ENCODE measurements around the gene MYBPC3. TPM values are rescaled to one million over a fixed set of nuclear protein-coding genes. Genes with fewer than 3 reads are reported as not detected.
A peak's percentile ranks its signal among the peaks of the same experiment; 100 is the strongest.

Gene MYBPC3
- total RNA-seq, 1 donor from 2014 or later: 2,397 TPM

GRCh38 chr11:47308050-47308823 is 44.3 kb downstream of the MYBPC3 start:
- DNase-seq (ENCODE audit: missing footprints) (no peak), ATAC-seq (no peak)
- intact Hi-C loops (cut with DNase I): loop anchor here (5.0 kb wide), 1 partner anchor 36 kb away; the partner anchor contains the start of gene MADD

- intact Hi-C loops (cut with DNase I): loop anchor here (5.0 kb wide), 1 partner anchor 34 kb away; the partner anchor contains the start of gene MADD
- no peak for ATAC-seq
- DNase-seq (ENCODE audit: missing footprints): no peak
Observed at GRCh38 chr11:47306484-47306844, 46.0 kb downstream of the MYBPC3 start.

GRCh38 chr11:47305734-47306483 is 46.6 kb downstream of the MYBPC3 start:
- peak; percentile 98 for ATAC-seq
- no peak for DNase-seq (ENCODE audit: missing footprints)
- intact Hi-C loops (cut with DNase I): loop anchor here (5.0 kb wide), 1 partner anchor 34 kb away; the partner anchor contains the start of gene MADD

GRCh38 chr11:47302853-47303252 is 49.6 kb downstream of the MYBPC3 start:
- DNase-seq (ENCODE audit: missing footprints) (no peak), ATAC-seq (no peak)
- intact Hi-C loops (cut with DNase I): no loop called here

GRCh38 chr11:47299078-47299477 is 53.4 kb downstream of the MYBPC3 start:
- DNase-seq (ENCODE audit: missing footprints) (no peak), ATAC-seq (no peak)
- intact Hi-C loops (cut with DNase I): no loop called here

- intact Hi-C loops (cut with DNase I): no loop called here
- no peak for DNase-seq (ENCODE audit: missing footprints)
- no peak for ATAC-seq
Observed at GRCh38 chr11:47296045-47296444, 56.5 kb downstream of the MYBPC3 start.

GRCh38 chr11:47295385-47295784 is 57.1 kb downstream of the MYBPC3 start:
- intact Hi-C loops (cut with DNase I): no loop called here
- ATAC-seq: no peak
- no peak for DNase-seq (ENCODE audit: missing footprints)

- DNase-seq (ENCODE audit: missing footprints): no peak
- intact Hi-C loops (cut with DNase I): no loop called here
- ATAC-seq: no peak
Observed at GRCh38 chr11:47289856-47290255, 62.6 kb downstream of the MYBPC3 start.

- no peak for DNase-seq (ENCODE audit: missing footprints)
- ATAC-seq: peak; percentile 82
Observed at GRCh38 chr11:47288066-47288465, 64.4 kb downstream of the MYBPC3 start.

GRCh38 chr11:47285969-47286770 is 66.3 kb downstream of the MYBPC3 start:
- peak; percentile 32 for ATAC-seq
- intact Hi-C loops (cut with DNase I): no loop called here
- DNase-seq (ENCODE audit: missing footprints): no peak

More at GRCh38 chr11:47288066-47288465, 64.4 kb downstream of the MYBPC3 start:
- intact Hi-C loops (cut with DNase I): no loop called here

GRCh38 chr11:47284151-47284550 is 68.4 kb downstream of the MYBPC3 start:
- intact Hi-C loops (cut with DNase I): no loop called here
- DNase-seq (ENCODE audit: missing footprints) (no peak), ATAC-seq (no peak)

GRCh38 chr11:47282462-47282861 is 70.0 kb downstream of the MYBPC3 start:
- no peak for ATAC-seq
- intact Hi-C loops (cut with DNase I): no loop called here
- DNase-seq (ENCODE audit: missing footprints): no peak

Small RNA genes lying within 50 kb of the gene (microRNA-seq; reads per million reads assigned to microRNA genes)
- gene MIR4487: not detected

Other genes starting within 250 kb of the MYBPC3 start
- gene ARFGAP2, start 175.8 kb downstream of the MYBPC3 start, total RNA-seq: 45.8 TPM
- gene PACSIN3, start 166.3 kb downstream of the MYBPC3 start, total RNA-seq: 177 TPM
- 10.3 TPM for gene DDB2, start 137.7 kb downstream of the MYBPC3 start, total RNA-seq
- gene ACP2, start 103.9 kb downstream of the MYBPC3 start, total RNA-seq: 21.2 TPM
- 22.3 TPM for gene NR1H3, start 94.7 kb downstream of the MYBPC3 start, total RNA-seq
- 40.2 TPM for gene MADD, start 82.6 kb downstream of the MYBPC3 start, total RNA-seq
- gene SPI1, start 25.8 kb upstream of the MYBPC3 start, total RNA-seq: 14.6 TPM
- gene SLC39A13, start 55.9 kb upstream of the MYBPC3 start, total RNA-seq: 35.0 TPM
- gene PSMC3, start 73.7 kb upstream of the MYBPC3 start, total RNA-seq: 160 TPM
- gene RAPSN, start 96.4 kb upstream of the MYBPC3 start, total RNA-seq: 7.0 TPM
- gene CELF1, start 200.4 kb upstream of the MYBPC3 start, total RNA-seq: 96.2 TPM
- gene PTPMT1, start 212.9 kb upstream of the MYBPC3 start, total RNA-seq: 22.5 TPM
- gene KBTBD4, start 226.3 kb upstream of the MYBPC3 start, total RNA-seq: 13.1 TPM
- 342 TPM for gene NDUFS3, start 226.4 kb upstream of the MYBPC3 start, total RNA-seq
- 0.22 TPM for gene FAM180B, start 234.0 kb upstream of the MYBPC3 start, total RNA-seq
- gene C1QTNF4, start 241.7 kb upstream of the MYBPC3 start, total RNA-seq: 0.24 TPM

Data from Right ventricle myocardium inferior (tissue), 1 donor.